ENCODE measurements around the gene TAC3.
A peak's percentile ranks its signal among the peaks of the same experiment; 100 is the strongest.

The TAC3 gene

DNA sequence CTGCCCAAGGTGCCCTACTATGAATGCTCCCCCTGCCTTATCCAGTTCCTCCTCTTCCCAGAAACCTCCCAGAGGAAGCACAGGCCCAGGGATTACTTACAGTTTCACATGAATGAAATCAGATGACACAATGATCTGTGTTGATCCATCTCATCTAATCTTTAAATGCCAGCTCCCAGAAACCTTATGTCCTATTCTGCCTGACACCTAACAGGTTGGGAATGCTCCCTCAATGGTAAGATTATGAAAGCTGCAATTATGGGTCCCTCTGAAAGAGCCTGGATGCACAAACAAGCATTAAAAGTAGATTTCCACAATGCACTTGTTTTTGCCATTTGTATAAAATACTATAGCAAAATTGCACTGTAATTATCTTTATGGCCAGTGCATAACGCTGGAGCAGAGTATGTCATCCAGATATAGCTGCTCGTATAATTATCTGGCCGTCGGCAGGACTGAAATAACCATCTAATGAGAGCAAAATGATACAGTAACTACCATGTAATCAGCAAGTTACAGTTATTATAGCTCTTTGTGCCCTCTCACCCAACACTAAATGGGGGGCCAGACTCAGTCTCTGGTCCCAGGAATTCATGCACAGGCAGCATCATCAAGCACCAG, 5.6 kb downstream of the TAC3 start:
- Histone ChIP-seq H3K27me3 (ENCODE audit: insufficient read depth, low read depth) (peaks cover 28% of the 10 kb centered on the region; the same call in 1 of the 2 replicates), H3K79me2 (ENCODE audit: insufficient read depth, low read depth) (peaks cover 3% of the 10 kb centered on the region), H2AFZ (ENCODE audit: low read depth) (no peak overlapping the region), H3K4me2 (no peak overlapping the region), H3K4me3 (IDR thresholded peaks at IDR 0.05; ENCODE audit: insufficient read depth, low read depth, low read length) (no peak overlapping the region), H3K4me1 (ENCODE audit: low read depth, poor library complexity, severe bottlenecking) (peaks cover 17% of the 10 kb centered on the region), H3K9ac (no peak overlapping the region), H3K27ac (no peak overlapping the region), H4K20me1 (ENCODE audit: insufficient read depth) (no peaks in the 10 kb centered on the region), H3K36me3 (ENCODE audit: insufficient read depth) (no peaks in the 10 kb centered on the region)
- TF ChIP-seq, protein P1, sequence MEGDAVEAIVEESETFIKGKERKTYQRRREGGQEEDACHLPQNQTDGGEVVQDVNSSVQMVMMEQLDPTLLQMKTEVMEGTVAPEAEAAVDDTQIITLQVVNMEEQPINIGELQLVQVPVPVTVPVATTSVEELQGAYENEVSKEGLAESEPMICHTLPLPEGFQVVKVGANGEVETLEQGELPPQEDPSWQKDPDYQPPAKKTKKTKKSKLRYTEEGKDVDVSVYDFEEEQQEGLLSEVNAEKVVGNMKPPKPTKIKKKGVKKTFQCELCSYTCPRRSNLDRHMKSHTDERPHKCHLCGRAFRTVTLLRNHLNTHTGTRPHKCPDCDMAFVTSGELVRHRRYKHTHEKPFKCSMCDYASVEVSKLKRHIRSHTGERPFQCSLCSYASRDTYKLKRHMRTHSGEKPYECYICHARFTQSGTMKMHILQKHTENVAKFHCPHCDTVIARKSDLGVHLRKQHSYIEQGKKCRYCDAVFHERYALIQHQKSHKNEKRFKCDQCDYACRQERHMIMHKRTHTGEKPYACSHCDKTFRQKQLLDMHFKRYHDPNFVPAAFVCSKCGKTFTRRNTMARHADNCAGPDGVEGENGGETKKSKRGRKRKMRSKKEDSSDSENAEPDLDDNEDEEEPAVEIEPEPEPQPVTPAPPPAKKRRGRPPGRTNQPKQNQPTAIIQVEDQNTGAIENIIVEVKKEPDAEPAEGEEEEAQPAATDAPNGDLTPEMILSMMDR (conservative IDR thresholded peaks at IDR 0.05; ENCODE audit: low read depth, low read length) = no peak

- H3K27me3 ChIP-seq (ENCODE audit: insufficient read depth, low read depth) = peaks cover 27% of the 10 kb centered on the region; the same call in 1 of the 2 replicates
- TF ChIP-seq, protein P1 (conservative IDR thresholded peaks at IDR 0.05; ENCODE audit: low read depth, low read length) = no peak
- H3K27ac ChIP-seq = no peak overlapping the region
- no peaks in the 10 kb centered on the region for H3K36me3 ChIP-seq (ENCODE audit: insufficient read depth)
- H2AFZ ChIP-seq (ENCODE audit: low read depth) = no peak overlapping the region
- no peak overlapping the region for H3K4me3 ChIP-seq (IDR thresholded peaks at IDR 0.05; ENCODE audit: insufficient read depth, low read depth, low read length)
- H3K79me2 ChIP-seq (ENCODE audit: insufficient read depth, low read depth) = peaks cover 9% of the 10 kb centered on the region
- no peak overlapping the region for H3K9ac ChIP-seq
- H4K20me1 ChIP-seq (ENCODE audit: insufficient read depth) = no peaks in the 10 kb centered on the region
- H3K4me1 ChIP-seq (ENCODE audit: low read depth, poor library complexity, severe bottlenecking) = peaks cover 24% of the 10 kb centered on the region
- H3K4me2 ChIP-seq = no peak overlapping the region
These were observed 6.2 kb downstream of the TAC3 start for GRCh38 chr12:57009949-57010626.

DNA sequence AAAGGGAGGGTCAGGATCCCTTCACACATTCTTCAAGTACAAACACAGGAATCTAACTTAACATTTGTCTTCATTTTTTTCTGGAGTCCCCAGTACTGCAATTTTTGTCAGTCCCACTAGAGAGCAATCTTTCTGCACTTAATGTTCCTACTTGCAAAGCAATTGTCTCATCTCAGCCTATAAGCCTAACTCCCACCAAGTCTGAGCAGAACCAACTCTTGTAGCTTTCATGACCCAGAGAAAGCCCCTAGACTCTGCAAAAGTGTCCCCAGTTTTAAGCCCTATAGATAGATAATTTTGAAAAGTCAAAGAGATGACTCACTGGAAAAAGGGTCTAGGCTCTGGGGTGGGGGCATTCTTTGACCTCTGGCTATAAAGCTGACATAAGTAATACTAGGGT, 8.2 kb downstream of the TAC3 start:
- no peaks in the 10 kb centered on the region; the same call in 1 of the 2 replicates for H3K36me3 ChIP-seq (ENCODE audit: insufficient read depth)
- no peak overlapping the region for H2AFZ ChIP-seq (ENCODE audit: low read depth)
- H3K27ac ChIP-seq = no peak overlapping the region
- H3K4me3 ChIP-seq (IDR thresholded peaks at IDR 0.05; ENCODE audit: insufficient read depth, low read depth, low read length) = no peak overlapping the region
- H3K79me2 ChIP-seq (ENCODE audit: insufficient read depth, low read depth) = peaks cover 22% of the 10 kb centered on the region
- no peak overlapping the region for H3K4me2 ChIP-seq
- peaks cover 28% of the 10 kb centered on the region for H3K4me1 ChIP-seq (ENCODE audit: low read depth, poor library complexity, severe bottlenecking)
- no peaks in the 10 kb centered on the region for H4K20me1 ChIP-seq (ENCODE audit: insufficient read depth)
- no peak overlapping the region for H3K9ac ChIP-seq
- H3K27me3 ChIP-seq (ENCODE audit: insufficient read depth, low read depth) = peaks cover 9% of the 10 kb centered on the region; the same call in 1 of the 2 replicates
- TF ChIP-seq, protein P1 (conservative IDR thresholded peaks at IDR 0.05; ENCODE audit: low read depth, low read length) = peak; percentile 87

- Histone ChIP-seq H3K27me3 (ENCODE audit: insufficient read depth, low read depth) (no peaks in the 10 kb centered on the region), H4K20me1 (ENCODE audit: insufficient read depth) (0 out of 2 replicates have a peak, but pooled peaks cover 1% of the 10 kb centered on the region), H3K27ac (no peak overlapping the region), H3K4me2 (peak overlapping the region; percentile 53), H2AFZ (ENCODE audit: low read depth) (peak overlapping the region; percentile 81), H3K4me1 (ENCODE audit: low read depth, poor library complexity, severe bottlenecking) (peaks cover 30% of the 10 kb centered on the region), H3K9ac (peak overlapping the region; percentile 12; the same call in 1 of the 2 replicates), H3K4me3 (IDR thresholded peaks at IDR 0.05; ENCODE audit: insufficient read depth, low read depth, low read length) (no peak overlapping the region), H3K79me2 (ENCODE audit: insufficient read depth, low read depth) (peaks cover 30% of the 10 kb centered on the region), H3K36me3 (ENCODE audit: insufficient read depth) (no peaks in the 10 kb centered on the region; the same call in 1 of the 2 replicates)
- TF ChIP-seq, protein P1 (conservative IDR thresholded peaks at IDR 0.05; ENCODE audit: low read depth, low read length) = peak; percentile 51
These were observed 9.4 kb downstream of the TAC3 start for GRCh38 chr12:57006809-57007475.

Data from KMS-11 (cell line).